HEK293T (cell line): ENCODE results near the gene SLC25A39.

Experiments
- CTCF ChIA-PET: fragments of 350-600 bp; formaldehyde crosslinking; extraction: SDS; loops from one replicate; lab custom pipeline; 2021; ENCODE audit warnings: antibody characterized with exemption, inconsistent platforms; lab: Yijun Ruan, JAX
- POLR2A ChIA-PET: fragments of 350-600 bp; formaldehyde crosslinking; extraction: SDS; loops from one replicate; lab custom pipeline; 2020; ENCODE audit warnings: antibody characterized with exemption, inconsistent platforms; lab: Yijun Ruan, JAX
- DNase-seq: peaks from one replicate; pipeline ENCODE4 v3.0.0; 2012; ENCODE audit warnings: mixed read lengths; ENCODE audit errors: extremely low spot score
- ARNT ChIP-seq: fragments of 450-650 bp; IDR thresholded peaks from 2 replicates; pipeline ENCODE4 v1.6.1; 2017; ENCODE audit warnings: mild to moderate bottlenecking
- BHLHE40 ChIP-seq: fragments of 450-650 bp; IDR thresholded peaks from 2 replicates; pipeline ENCODE4 v1.6.1; 2016; ENCODE audit warnings: mild to moderate bottlenecking, moderate library complexity, borderline replicate concordance
- CTBP1 ChIP-seq: fragments of 450-650 bp; IDR thresholded peaks from 2 replicates; pipeline ENCODE4 v1.6.1; 2016; ENCODE audit warnings: borderline replicate concordance
- ELF4 ChIP-seq: fragments of 450-650 bp; IDR thresholded peaks from 2 replicates; pipeline ENCODE4 v1.6.1; 2017; ENCODE audit warnings: antibody characterized with exemption
- FOXA1 ChIP-seq: fragments of 450-650 bp; IDR thresholded peaks from 2 replicates; pipeline ENCODE4 v1.6.1; 2016; ENCODE audit warnings: mild to moderate bottlenecking
- FOXK2 ChIP-seq: fragments of 450-650 bp; IDR thresholded peaks from 2 replicates; pipeline ENCODE4 v1.6.1; 2016; ENCODE audit warnings: mild to moderate bottlenecking
- FOXM1 ChIP-seq: fragments of 450-650 bp; IDR thresholded peaks from 2 replicates; pipeline ENCODE4 v1.6.1; 2017; ENCODE audit warnings: mild to moderate bottlenecking, borderline replicate concordance
- HDGF ChIP-seq: fragments of 450-650 bp; IDR thresholded peaks from 2 replicates; pipeline ENCODE4 v1.6.1; 2017; ENCODE audit warnings: antibody characterized with exemption, borderline replicate concordance
- L3MBTL2 ChIP-seq: fragments of 450-650 bp; conservative IDR thresholded peaks from 2 replicates; pipeline ENCODE4 v1.6.1; 2016; ENCODE audit warnings: mild to moderate bottlenecking
- LEF1 ChIP-seq: fragments of 450-650 bp; IDR thresholded peaks from 2 replicates; pipeline ENCODE4 v1.6.1; 2017; ENCODE audit warnings: mild to moderate bottlenecking, borderline replicate concordance
- NFRKB ChIP-seq: fragments of 450-650 bp; IDR thresholded peaks from 2 replicates; pipeline ENCODE4 v1.6.1; 2016; ENCODE audit warnings: mild to moderate bottlenecking, moderate library complexity
- PKNOX1 ChIP-seq: fragments of 450-650 bp; IDR thresholded peaks from 2 replicates; pipeline ENCODE4 v1.6.1; 2016
- SP1 ChIP-seq: fragments of 450-650 bp; IDR thresholded peaks from 2 replicates; pipeline ENCODE4 v1.6.1; 2017
- SUZ12 ChIP-seq: fragments of 450-650 bp; IDR thresholded peaks from 2 replicates; pipeline ENCODE4 v1.6.1; 2016; ENCODE audit warnings: mild to moderate bottlenecking
- TARDBP ChIP-seq: fragments of 450-650 bp; IDR thresholded peaks from 2 replicates; pipeline ENCODE4 v1.6.1; 2016
- ZNF384 ChIP-seq: fragments of 450-650 bp; IDR thresholded peaks from 2 replicates; pipeline ENCODE4 v1.6.1; 2016

SLC25A39 gene

GRCh38 chr17:44297975-44298374, 26.6 kb downstream of the SLC25A39 start:
- CTCF ChIA-PET: no interaction called here
- no peak for DNase-seq
- no peak for TF ChIP-seq CTBP1
- TF ChIP-seq PKNOX1: no peak
- TF ChIP-seq SUZ12: no peak
- POLR2A ChIA-PET: no interaction called here

- POLR2A ChIA-PET: no interaction called here
- TF ChIP-seq SUZ12 (no peak), TARDBP (no peak), FOXK2 (no peak), ZNF384 (no peak), SP1 (no peak), NFRKB (no peak)
These were observed 31.0 kb downstream of the SLC25A39 start for GRCh38 chr17:44293509-44294226.

DNA sequence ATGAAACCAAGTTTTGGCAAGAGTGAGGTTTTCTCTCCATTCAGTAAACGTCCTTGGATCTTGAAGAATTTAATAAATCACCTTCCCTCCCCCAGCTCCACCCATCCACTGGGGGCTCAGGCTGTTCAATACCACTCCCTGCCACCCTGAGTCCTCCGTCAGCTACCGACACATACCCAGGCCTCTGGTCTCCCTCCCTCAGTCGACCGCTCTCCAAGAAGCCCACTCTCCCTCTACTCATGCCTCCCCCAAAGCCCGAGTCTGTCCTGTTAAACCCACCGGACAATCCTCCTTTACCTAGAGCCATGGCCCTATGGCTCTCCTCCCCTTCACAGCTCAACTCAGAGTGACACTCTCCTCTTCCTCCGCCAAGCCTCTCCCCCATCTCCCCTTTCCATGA, 37.0 kb downstream of the SLC25A39 start:
- DNase-seq: no peak
- CTCF ChIA-PET: interaction anchor here (0.7 to 0.9 kb wide), 2 partner anchors 78 to 294 kb away, joined by 3 read pairs; no protein-coding TSS in a partner anchor
- POLR2A ChIA-PET: interaction anchor here (0.6 kb wide), 1 partner anchor 24 kb away, joined by 3 read pairs; no protein-coding TSS in a partner anchor
- TF ChIP-seq LEF1 (no peak), ZNF384 (no peak), BHLHE40 (no peak), TARDBP (no peak), HDGF (no peak), CTBP1 (no peak), ARNT (no peak), PKNOX1 (no peak), SUZ12 (no peak), L3MBTL2 (no peak), SP1 (no peak), NFRKB (no peak), FOXM1 (no peak), FOXK2 (no peak), ELF4 (no peak), FOXA1 (no peak)

More at GRCh38 chr17:44293509-44294226, 31.0 kb downstream of the SLC25A39 start:
- CTCF ChIA-PET: no interaction called here
- DNase-seq: no peak

DNA sequence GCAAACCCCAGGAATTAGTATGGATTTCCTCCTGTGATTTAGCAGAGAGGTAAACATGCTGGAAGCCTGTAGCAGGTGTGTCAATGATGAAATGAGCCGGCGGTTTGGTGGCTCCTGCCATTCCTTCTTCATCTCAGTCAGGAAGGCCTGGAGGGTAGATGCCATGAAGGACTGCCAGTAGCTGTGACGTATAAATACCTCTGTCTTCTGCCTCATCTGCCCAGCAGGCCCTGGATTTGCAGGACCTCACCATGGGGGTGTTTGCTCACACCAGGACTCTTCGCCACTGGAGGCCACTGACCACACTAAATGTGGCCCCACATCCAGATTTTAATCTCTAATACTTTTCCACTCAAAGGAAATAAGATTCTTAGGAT, 40.6 kb downstream of the SLC25A39 start:
- ChIA-PET POLR2A (no interaction called here), CTCF (no interaction called here)
- no peak for DNase-seq
- no peak for TF ChIP-seq NFRKB

DNA sequence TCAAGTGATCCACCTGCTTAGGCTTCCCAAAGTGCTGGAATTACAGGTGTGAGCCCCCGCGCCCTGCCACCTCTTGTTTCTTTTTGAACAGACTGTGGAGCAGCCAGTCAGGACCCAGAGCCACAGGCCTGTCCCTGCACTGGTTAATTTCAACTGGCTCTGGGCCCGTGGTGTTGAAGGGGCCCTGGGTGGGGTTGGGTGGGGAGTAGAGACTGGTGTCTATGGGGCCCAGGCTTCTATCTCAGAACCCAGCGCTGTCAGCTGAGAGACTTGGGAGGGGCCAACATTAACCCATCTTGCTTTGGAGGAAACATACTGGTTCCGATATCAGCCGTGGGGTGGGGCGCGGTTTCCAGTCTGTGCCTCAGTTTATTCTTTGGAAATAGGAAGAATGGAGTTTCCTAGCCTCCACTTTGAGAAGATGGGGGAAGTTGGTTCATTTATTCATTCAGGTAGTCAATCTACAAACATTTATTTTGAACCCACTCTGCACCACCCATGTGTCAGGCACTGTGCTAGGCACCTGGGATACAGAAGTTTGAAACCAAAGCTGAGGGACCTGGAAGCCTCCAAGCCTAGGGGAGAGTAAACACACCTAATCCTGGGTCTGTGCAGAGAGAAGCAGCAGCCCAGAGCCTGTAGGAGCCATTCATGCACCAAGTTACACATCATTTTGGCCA, 41.1 kb downstream of the SLC25A39 start:
- POLR2A ChIA-PET: no interaction called here
- TF ChIP-seq SUZ12: no peak
- TF ChIP-seq FOXA1: no peak
- TF ChIP-seq SP1: no peak
- no peak for TF ChIP-seq PKNOX1
- no peak for TF ChIP-seq FOXK2
- CTCF ChIA-PET: no interaction called here
- no peak for DNase-seq

DNA sequence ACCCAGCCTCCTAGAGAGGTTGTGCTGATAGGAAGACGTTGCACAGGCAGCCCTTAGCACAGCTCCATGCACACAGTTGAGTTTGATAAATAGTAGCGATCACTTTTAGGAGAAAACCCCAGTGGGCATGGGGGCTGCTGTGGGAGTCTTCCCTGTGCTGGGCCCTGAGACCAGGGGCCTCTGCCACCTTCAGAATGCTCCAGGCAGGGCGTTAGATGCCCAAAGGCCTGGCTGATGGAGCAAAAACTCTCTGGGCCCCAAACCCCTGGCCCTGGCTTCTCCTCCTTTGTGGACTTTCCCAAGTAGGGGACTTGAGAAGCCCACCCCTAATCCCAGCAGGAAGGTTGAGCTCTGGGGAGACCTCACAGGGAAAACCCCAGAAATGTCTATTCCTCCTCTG, 42.4 kb downstream of the SLC25A39 start:
- ChIA-PET CTCF (no interaction called here), POLR2A (interaction anchor here (0.6 kb wide), 1 partner anchor 65 kb away, joined by 3 read pairs; no protein-coding TSS in a partner anchor)
- no peak for DNase-seq
- TF ChIP-seq L3MBTL2 (no peak), HDGF (no peak), LEF1 (no peak), SUZ12 (no peak), FOXK2 (no peak), BHLHE40 (no peak), TARDBP (no peak), CTBP1 (no peak), FOXA1 (no peak), ZNF384 (no peak), NFRKB (no peak), FOXM1 (no peak)

GRCh38 chr17:44281570-44281969, 43.1 kb downstream of the SLC25A39 start:
- CTCF ChIA-PET: no interaction called here
- DNase-seq: no peak
- TF ChIP-seq LEF1: no peak
- TF ChIP-seq FOXA1: no peak
- POLR2A ChIA-PET: no interaction called here
